ENCODE results near the gene CERS1.

The CERS1 gene, protein sequence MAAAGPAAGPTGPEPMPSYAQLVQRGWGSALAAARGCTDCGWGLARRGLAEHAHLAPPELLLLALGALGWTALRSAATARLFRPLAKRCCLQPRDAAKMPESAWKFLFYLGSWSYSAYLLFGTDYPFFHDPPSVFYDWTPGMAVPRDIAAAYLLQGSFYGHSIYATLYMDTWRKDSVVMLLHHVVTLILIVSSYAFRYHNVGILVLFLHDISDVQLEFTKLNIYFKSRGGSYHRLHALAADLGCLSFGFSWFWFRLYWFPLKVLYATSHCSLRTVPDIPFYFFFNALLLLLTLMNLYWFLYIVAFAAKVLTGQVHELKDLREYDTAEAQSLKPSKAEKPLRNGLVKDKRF

DNA sequence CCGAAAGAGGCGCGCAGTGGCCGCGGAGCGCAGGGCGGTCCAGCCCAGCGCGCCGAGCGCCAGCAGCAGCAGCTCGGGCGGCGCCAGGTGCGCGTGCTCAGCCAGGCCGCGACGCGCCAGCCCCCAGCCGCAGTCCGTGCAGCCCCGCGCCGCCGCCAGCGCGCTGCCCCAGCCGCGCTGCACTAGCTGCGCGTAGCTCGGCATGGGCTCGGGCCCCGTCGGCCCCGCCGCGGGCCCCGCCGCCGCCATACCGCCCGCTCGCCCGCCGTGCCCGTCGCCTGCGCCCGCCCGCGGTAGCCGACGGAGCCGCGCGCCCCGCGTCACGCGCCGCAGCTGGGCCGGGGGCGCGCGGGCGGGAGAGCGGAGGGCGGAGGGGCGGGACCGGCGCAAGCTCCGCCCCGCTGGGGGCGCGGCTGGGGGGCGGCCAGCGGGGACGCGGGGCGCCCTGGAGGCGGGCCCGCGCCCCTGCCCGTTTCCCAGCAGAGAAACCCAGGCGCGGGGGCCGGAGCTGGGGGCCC lies at the start of gene CERS1:
Gene CERS1 (minus strand): TSS at position 335 of the 518 bp plus-strand sequence. CDS start 86 bp downstream, at position 249.
- DNase-seq = peak; percentile 24

DNA sequence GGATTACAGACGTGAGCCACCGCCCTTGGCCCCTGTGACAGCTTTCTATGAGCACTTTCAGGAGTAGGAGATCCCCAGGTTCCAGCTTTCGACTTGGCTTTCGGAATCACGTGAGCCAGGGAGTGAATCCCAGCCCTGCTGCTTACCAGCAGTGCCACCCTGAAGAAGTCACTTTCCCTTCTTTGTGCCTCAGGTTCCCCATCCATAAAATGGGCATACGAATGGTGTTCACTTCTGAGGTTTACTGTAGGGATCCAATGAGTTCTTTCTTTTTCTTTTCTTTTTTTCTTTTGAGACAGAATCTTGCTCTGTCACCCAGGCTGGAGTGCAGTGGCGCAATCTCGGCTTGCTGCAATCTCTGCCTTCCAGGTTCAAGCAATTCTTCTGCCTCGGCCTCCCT lies 49.3 kb upstream of the CERS1 start:
- DNase-seq = no peak

DNA sequence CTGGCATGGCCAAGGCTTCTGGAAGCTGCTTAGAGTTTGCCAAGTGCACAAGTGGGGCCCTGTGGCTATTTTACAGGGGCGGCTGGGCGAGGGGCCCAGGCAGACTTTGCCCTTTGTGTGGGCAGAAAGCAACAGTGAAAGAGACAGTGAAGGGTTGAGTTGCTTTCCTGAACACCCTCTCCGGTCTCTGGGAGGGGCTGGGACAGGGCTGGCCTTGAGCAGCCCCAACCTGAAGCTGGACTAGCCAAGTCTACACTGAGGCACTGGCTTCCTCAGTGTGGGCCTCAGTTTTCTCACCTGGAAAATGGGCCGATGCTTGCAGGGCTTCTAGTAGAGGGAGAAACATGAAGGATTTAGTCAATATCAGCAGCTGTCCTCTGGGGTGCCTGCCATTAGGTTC lies 47.5 kb upstream of the CERS1 start:
- no peak for DNase-seq

DNA sequence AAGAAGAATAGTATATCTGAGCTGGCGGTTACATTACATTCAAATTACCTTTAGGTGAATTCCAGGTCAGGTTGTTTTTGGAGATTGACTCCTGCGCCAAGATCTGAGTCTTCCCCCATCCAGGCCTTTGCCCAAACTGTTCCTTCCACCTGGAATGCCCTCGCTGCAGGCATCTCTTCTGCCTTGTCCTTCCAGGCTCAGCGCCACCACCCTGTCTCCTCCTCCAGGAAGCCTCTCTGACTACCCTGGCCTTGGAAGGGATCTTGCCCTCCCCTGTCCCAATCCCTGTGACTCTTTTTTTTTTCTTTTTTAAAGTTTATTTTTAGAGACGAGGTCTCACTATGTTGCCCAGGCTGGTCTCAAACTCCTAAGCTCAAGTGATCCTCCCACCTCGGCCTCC lies 46.7 kb upstream of the CERS1 start:
- no peak for DNase-seq

DNA sequence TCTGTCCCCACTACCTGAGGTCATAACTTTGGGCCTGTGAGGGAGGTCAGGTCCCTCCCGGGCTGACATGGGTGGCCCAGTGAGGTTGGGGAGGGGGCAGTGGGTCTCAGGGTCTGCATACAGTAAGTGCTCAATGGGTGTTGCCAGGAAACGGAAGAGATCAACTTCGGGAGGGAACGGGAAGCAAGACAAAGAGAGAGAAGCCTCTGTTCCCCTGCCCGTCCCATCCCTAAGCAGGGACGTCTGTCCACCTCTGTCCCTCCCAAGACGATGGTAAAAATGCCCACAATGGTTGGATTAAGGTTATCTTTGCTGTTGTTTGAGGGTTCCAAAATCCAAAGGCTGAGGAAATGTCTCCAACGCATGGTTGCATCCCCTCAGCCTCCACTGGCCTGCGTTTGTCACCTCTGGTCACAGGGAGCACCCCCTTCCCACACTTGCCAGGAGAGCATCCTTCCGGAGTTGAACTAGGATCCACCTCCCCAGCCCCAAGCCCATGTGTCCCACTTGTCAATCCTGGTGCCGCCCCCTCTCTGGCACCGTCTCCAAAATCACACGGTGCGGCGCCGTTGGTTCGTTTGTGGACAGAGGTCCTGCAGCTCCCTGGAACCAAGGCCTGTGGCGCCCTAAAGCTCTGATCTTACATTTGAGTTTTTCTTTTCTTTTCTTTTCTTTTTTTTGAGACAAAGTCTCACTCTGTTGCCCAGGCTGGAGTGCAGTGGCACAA lies 45.8 kb upstream of the CERS1 start:
- no peak for DNase-seq

DNA sequence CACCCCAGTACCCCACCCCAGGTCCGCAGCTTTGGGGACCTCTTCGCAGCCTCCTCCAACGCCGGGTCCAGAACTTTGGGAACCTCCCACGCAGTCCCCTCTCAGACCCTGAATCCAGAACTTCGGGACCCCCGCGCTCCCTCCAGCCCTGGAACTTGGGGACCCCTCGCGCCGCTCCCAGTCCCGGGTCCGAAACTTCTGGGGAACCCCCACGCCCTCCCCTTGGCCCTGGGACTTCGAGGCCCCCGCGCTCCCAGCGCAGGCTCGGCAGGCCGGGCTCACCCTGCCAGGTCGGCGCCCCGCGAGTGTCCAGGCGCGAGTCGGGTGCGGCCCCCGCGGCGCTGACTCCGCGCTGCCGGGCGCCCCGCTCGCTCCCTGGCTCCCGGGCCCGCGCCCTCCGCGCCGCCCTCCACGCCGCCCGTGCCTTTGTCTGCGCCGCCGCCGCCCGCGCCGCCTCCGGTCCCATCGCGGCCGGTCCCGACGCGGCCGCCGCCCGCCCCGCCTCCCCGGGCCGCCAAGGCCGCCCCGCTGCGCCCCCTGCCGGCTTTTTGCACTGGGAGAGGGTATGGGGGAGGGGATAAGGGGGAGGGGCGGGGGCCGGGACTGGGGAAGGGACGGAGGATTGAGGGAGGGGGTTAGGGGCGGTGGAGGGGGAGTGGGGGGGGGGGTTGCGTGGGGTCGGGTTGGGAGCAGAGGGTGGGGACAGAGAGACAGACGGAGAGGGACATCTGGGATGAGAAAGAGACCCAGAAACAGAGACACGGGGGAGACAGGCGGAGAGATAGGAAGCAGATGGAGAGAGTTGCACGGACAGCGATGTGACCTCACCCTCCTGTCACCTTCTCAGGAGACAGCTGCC lies 45.0 kb upstream of the CERS1 start, which contains the start of gene HOMER3:
Gene HOMER3 (minus strand): TSS at position 449 of the 859 bp plus-strand sequence. CDS start 2,235 bp downstream, outside the sequence.
- DNase-seq = peak; percentile 39

DNA sequence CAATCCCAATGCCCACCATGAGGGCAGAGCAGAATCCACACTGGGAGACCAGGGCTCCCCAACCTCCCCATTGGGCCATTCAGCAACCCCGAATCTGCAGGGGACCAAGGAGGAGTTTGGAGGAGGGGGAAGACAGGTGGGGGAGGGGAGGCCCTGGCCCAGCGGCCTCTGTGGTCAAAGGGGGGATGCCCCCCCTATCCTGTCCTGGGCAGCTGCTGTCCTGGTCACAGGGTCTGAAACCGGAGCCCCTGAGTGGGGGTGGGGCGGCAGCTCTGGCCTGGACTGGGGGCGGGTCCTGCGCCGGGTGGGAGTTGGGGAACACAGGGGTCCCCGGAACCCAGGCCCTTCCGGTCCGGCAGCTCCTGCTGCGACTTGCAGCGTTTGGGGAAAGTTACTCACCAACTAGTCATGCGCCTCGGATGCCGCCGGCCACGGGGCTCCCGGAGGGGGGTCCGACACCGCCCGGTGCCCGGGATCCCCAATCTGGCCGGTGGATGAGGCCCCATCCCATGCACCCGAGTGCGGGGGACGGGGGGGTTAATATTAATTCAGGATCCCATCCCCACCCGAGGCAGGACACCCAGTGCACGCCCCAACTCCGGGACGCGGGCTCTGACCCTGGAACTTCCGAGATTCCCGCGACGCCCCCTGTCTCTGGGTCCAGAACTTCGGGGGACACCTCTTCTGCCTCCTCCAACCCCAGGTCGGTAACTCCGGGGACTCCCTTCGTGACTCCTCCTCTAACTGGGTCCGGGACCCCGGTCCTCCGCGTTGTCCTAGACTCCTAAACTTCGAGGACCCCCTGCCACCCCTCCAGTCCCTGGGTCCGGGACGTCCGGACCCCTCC lies 44.2 kb upstream of the CERS1 start:
- DNase-seq = peak; percentile 53

DNA sequence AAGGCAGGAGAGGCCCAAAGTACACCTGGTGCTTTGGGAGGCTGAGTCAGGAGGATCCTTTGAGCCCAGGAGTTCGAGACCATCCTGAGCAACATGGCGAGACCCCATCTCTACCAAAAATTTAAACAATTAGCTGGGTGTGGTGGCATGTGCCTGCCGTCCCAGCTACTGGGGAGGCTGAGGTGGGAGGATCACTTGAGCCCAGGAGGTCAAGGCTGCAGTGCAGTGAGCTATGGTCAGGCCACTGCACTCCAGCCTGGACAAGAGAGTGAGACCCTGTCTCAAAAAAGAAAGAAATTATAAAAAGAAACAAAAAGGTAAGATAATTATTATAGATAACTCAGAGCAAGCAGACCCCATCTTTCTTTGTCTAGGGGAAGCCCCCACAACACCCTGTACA lies 43.2 kb upstream of the CERS1 start:
- no peak for DNase-seq

DNA sequence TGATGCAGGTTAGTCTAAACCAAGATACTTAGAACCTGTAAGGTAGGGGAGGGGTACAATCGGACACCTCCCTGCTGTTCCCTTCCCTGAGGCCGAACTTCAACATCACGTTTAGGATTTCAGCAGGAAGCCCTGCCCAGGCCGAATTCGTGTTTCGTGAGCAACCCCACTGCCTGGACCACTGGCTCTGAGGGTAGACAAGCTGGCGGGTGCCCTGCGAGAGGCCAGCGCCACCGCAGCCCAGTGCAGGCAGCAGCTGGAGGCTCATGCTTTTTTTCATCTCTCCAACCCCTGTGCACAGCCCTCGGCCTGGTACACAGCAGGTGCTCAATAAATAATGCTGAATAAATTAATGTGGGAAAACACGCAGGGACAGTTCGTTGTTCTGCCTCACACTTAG lies 37.3 kb upstream of the CERS1 start:
- no peak for DNase-seq

DNA sequence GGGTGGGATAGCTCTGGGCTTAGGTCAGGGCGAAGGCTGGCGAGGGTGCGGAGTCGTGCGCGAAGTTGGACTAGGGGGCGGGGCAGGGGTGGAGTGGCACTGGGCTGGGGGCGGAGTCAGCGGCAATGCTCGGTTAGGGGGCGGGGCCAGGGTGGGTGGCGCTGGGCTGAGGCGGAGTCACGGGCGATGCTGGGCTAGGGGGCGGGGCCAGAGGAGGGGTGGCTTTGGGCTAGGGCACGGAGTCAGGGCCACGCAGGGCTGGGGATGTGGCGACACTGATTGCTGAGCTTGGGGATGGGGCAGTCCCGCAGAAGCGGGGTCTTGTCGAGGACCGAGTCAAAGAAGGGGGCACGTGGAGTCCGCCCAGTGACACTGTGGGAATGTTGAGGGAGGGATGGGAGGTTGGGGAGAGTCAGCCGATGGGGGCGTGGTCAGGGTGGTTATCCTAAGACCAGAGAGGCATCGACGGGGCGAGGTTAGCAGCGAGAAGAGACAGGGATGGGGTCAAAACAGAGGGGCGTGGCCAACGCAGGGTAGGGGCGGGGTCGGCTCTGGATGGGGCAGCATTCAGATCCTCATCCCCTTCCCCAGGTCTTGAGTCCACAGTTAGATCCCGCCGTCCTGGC lies 36.4 kb upstream of the CERS1 start:
- DNase-seq = no peak

DNA sequence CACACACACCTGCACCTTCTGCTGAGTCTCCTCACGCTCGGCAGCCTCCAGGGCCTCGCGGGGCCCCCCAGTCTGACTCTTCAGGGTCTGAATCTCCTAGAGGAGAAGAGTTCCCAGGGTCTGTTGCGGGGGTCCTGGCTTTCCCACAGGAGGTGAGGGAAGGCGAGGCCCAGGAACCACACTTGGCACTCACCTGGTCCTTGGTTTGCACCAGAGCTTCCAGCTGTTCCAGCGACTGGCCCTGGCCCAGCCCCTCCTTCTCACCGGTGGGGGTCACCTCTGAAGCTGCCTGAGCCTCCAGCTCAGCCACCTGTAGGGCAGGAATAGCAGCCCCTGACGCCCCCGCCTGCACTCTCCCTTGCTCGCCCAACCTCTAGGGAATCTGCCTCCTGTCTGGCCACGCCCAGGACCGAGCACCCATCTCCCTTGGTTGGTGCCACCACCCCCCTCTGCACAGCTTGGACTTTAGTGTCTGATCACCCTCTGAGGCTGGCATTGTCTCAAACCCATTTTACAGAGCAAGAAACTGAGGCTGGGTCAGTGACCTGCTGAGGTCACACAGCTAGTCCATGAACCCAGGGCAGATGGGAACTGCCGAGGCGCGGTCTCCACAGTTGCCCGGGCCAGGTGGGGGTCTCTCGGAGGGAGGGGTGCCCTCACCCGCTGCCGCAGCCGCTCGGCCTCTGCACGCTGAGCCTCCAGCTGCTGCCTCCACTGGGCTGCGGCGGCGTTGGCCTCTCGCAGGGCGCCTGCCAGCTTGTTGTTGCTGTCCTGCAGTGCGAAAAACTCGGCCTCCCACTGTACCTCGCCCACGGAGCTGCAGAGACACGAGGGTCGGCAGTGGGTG lies 35.6 kb upstream of the CERS1 start:
- no peak for DNase-seq

DNA sequence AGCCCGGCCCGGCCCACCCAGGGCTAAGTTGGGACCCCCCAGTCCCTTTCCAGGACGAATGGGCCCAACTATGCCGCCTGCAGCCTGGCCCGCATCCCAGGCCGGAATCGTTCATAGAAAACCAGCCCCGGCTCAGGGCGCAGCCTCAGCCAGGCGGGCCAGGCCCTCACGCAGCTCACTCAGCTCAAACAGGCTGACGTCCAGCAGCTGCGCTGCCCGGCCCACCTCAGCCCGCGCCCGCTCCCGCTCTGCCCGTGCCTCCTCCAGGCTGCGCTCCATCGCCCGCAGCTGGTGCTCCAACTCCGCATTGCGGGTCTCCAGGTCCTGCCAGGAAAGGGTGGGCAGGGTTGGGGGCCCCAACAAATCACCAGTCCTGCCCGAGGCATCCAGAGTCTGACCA lies 33.4 kb upstream of the CERS1 start:
- no peak for DNase-seq

DNA sequence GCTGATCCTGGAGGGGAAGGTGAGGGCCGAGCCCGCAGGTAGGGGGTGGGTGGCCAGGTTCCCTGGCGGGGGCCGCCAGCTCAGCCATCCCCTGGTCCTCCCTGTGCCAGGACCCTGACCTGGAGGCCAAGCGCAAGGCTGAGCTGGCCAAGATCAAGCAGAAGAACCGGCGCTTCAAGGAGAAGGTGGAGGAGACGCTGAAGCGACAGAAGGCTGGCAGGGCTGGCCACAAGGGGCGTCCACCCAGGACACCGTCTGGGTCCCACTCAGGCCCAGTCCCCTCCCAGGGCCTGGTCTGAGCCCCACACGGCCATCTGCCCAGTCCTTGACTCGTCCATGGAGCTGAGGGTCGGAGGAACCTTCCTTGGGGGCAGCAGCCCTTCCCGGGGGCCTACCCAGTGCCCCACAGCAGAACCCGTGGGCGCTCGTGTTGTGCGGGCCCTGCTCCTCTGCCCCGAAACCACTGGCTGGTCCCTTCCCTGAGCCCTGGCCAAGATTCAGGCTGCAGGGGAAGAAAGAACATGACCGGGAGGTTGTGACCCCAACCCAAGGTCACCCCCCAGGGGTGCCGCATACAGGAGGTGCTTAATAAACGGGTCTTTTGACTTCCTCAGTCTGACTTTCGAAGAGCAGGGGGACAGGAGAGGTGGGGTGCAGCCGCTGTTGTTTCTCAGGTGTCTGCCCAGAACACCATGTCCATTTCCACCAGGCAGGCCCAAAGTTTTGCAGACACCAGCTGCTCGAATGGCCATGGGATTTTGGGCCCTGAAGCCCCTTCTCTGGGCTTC lies 32.3 kb upstream of the CERS1 start:
- no peak for DNase-seq

DNA sequence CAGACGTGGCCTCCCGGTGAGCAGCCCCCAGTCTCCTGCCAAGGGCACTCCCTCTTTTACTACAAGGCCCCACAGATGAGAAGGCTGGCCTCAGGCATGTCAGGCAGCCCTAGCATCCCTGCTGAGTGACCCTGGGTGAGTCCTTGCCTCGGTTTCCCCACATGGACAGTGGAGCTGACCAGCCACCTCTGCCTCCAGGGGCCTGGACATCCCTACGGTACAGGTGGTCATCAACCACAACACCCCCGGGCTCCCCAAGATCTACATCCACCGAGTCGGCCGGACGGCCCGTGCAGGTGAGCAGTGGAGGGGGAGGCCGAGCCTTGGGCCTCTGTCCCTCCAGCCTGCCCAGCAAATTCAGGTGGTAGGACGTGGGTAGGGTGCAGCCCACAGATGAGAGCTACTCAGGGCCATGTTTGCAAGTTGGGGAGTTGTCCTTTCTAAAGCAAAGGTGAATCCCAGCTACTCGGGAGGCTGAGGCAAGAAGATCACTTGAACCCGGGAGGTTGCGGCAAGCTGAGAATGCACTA lies 28.8 kb upstream of the CERS1 start:
- no peak for DNase-seq

DNA sequence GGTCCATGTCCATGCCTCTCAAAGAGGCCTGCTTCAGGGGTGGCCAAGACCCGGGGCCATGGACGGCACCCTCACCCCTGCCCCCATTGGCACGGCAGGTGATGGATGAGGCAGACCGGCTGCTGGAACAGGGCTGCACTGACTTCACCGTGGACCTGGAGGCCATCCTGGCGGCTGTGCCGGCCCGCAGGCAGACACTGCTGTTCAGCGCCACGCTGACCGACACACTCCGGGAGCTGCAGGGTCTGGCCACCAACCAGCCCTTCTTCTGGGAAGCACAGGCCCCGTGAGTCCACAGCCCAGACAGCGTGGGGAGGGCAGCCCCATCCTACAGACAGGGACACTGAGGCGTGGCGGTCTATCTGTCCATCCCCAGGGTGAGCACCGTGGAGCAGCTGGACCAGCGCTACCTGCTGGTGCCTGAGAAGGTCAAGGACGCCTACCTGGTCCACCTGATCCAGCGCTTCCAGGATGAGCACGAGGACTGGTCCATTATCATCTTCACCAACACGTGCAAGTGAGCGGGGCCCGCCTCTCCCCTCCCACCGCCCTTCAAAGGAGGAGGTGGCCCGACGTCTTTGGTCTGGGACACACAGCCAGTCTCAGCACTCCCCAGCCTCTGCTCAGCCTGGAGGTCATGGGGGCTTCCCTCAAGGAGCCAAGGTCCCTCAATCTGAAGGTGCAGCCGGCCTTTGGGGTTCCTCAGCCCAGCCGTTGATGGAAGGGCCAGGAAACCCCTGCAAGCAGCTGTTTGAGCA lies 26.4 kb upstream of the CERS1 start:
- no peak for DNase-seq

DNA sequence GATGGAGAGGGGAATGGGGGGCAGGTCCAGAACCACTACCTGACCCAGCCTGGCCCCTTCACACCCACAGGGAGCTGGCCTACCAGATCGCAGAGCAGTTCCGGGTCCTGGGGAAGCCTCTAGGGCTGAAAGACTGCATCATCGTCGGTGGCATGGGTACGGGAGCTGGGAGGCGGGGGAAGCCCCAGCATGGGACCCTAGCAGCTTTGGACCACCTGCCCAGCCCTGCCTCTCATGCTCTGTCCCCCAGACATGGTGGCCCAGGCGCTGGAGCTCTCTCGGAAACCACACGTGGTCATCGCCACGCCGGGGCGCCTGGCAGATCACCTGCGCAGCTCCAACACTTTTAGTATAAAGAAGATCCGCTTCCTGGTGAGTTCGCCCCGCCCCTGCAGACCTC lies 25.6 kb upstream of the CERS1 start:
- no peak for DNase-seq

DNA sequence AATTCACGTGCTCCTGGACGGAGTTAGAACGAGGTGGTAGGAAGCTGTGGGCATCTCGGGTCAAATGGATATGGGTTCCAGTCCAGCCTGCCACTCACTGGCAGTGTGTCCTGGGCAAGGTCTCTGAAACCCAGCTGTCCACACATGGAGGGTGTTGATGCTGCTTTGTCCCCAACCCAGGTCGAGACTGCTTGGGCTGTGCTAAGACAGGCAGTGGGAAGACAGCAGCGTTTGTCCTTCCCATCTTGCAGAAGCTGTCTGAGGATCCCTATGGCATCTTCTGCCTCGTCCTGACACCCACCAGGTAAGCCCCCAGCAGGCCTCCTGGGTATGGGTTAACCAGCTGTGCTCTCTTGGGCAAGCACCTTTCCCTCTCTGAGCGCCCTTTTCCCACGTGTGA lies 24.4 kb upstream of the CERS1 start:
- DNase-seq = no peak

DNA sequence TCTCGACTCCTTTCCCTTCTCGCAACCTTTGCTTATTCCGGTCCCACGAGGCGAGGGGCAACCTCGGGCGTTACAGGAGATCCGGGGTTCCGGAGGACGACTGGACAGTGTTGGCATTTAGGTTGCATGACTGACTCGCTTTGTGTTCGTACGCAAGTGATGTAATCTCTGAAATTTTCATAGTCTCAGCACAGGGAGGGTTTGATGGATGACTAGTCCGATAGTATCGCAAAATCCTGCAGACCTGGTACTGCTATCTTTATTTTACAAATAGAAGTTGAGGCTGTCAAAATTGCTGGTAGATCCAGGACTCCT lies 23.9 kb upstream of the CERS1 start:
- DNase-seq = no peak

All from NCI-H226 (cell line).